SU-DHL-6 (cell line): ENCODE data around the gene CNTROB.

Experiments
- H2AFZ ChIP-seq: fragments of 200-600 bp; sonication (generic); 2 replicates; pipeline ENCODE4 v1.6.1; 2014; ENCODE audit warnings: low read depth, mild to moderate bottlenecking, moderate library complexity, mixed read lengths, antibody characterized with exemption, low read length; ENCODE audit not compliant: severe bottlenecking
- H3F3A ChIP-seq: fragments of 200-600 bp; shearing (Covaris generic); 2 replicates; pipeline ENCODE4 v1.6.0; 2016; ENCODE audit warnings: antibody characterized with exemption, mild to moderate bottlenecking; ENCODE audit not compliant: insufficient read depth
- H3K27ac ChIP-seq: fragments of 200-600 bp; sonication (generic); 2 replicates; pipeline ENCODE4 v1.5.1; 2016; ENCODE audit warnings: low read depth, mild to moderate bottlenecking, low read length, moderate library complexity, mixed read lengths
- H3K27me3 ChIP-seq: fragments of 200-600 bp; sonication (generic), shearing (Covaris generic); 2 replicates; pipeline ENCODE4 v1.6.0; 2014; ENCODE audit warnings: mild to moderate bottlenecking, low read length
- H3K36me3 ChIP-seq: fragments of 200-600 bp; sonication (generic); 2 replicates; pipeline ENCODE4 v1.6.1; 2014; ENCODE audit warnings: mild to moderate bottlenecking, low read length, mixed read lengths
- H3K4me2 ChIP-seq: fragments of 300-600, 200-600 bp; shearing (Covaris generic), sonication (generic); 2 replicates; pipeline ENCODE4 v1.6.0; 2014; ENCODE audit warnings: low read length, low read depth, mild to moderate bottlenecking; ENCODE audit not compliant: poor library complexity, severe bottlenecking
- H3K4me3 ChIP-seq: fragments of 200-600 bp; sonication (generic); 2 replicates; pipeline ENCODE4 v1.5.1; 2014; ENCODE audit warnings: antibody characterized with exemption, low read length, mild to moderate bottlenecking, mixed read lengths; ENCODE audit not compliant: insufficient read depth, poor library complexity, severe bottlenecking
- H3K79me2 ChIP-seq: fragments of 200-600 bp; sonication (generic); 2 replicates; pipeline ENCODE4 v1.6.1; 2014; ENCODE audit warnings: mild to moderate bottlenecking, low read length, moderate library complexity; ENCODE audit not compliant: insufficient read depth
- H3K9ac ChIP-seq: fragments of 200-600 bp; sonication (generic); 2 replicates; pipeline ENCODE4 v1.7.0; 2014; ENCODE audit warnings: mild to moderate bottlenecking, low read length
- H3K9me2 ChIP-seq: fragments of 200-600 bp; sonication (generic); replicated peaks from 2 replicates; pipeline ENCODE4 v1.6.1; 2014; ENCODE audit warnings: low read length; ENCODE audit not compliant: insufficient read depth
- H3K9me3 ChIP-seq: fragments of 200-600 bp; sonication (generic); 2 replicates; pipeline ENCODE4 v1.6.1; 2014; ENCODE audit warnings: low read length, mixed read lengths; ENCODE audit not compliant: insufficient read depth
- H4K20me1 ChIP-seq: fragments of 200-600 bp; sonication (generic); 2 replicates; pipeline ENCODE4 v1.6.1; 2014; ENCODE audit warnings: low read depth, mild to moderate bottlenecking, antibody characterized with exemption, low read length, moderate library complexity, mixed read lengths
- CTCF ChIP-seq: fragments of 200-600 bp; sonication (generic); IDR thresholded peaks from one replicate; pipeline ENCODE4 v1.5.1; 2017; ENCODE audit warnings: antibody characterized with exemption, mild to moderate bottlenecking, low read length, moderate library complexity; ENCODE audit not compliant: insufficient read depth, poor library complexity, severe bottlenecking
- EZH2phosphoT487 ChIP-seq: fragments of 200-600 bp; sonication (generic), shearing (Covaris generic); conservative IDR thresholded peaks from 2 replicates; pipeline ENCODE4 v1.6.1; 2018; ENCODE audit warnings: mild to moderate bottlenecking, antibody characterized with exemption, low read length, moderate library complexity, mixed read lengths

The CNTROB gene

GRCh38 chr17:7903154-7904103 lies 28.6 kb upstream of the CNTROB start:
- no peaks in the 10 kb centered on the region for H3K79me2 ChIP-seq
- peaks cover 12% of the 10 kb centered on the region for H3K36me3 ChIP-seq
- no peaks in the 10 kb centered on the region for H4K20me1 ChIP-seq
- no peak overlapping the region for H3K9ac ChIP-seq
- H2AFZ ChIP-seq, result no peak overlapping the region
- H3K4me2 ChIP-seq, result no peak overlapping the region
- no peaks in the 10 kb centered on the region for H3F3A ChIP-seq
- H3K27me3 ChIP-seq, result no peaks in the 10 kb centered on the region
- no peak overlapping the region for H3K4me3 ChIP-seq
- TF ChIP-seq CTCF, result no peak
- TF ChIP-seq EZH2phosphoT487, result no peak
- H3K27ac ChIP-seq, result no peak overlapping the region
- H3K9me2 ChIP-seq, result no peaks in the 10 kb centered on the region
- H3K9me3 ChIP-seq, result no peaks in the 10 kb centered on the region

GRCh38 chr17:7909089-7909488 lies 22.9 kb upstream of the CNTROB start:
- TF ChIP-seq EZH2phosphoT487 (no peak), CTCF (no peak)
- Histone ChIP-seq H3K4me2 (no peak overlapping the region), H3F3A (peaks cover 11% of the 10 kb centered on the region), H3K4me3 (no peak overlapping the region), H3K9me2 (no peaks in the 10 kb centered on the region), H3K36me3 (peaks cover 5% of the 10 kb centered on the region), H3K79me2 (no peaks in the 10 kb centered on the region), H3K27me3 (no peaks in the 10 kb centered on the region), H3K27ac (no peak overlapping the region), H3K9ac (no peak overlapping the region), H4K20me1 (no peaks in the 10 kb centered on the region), H2AFZ (no peak overlapping the region), H3K9me3 (no peaks in the 10 kb centered on the region)

GRCh38 chr17:7910281-7910680 lies 21.7 kb upstream of the CNTROB start:
- no peak overlapping the region for H2AFZ ChIP-seq
- peaks cover 6% of the 10 kb centered on the region; the same call in 1 of the 2 replicates for H3K79me2 ChIP-seq
- H3K27ac ChIP-seq, result no peak overlapping the region
- H3K36me3 ChIP-seq, result peaks cover 3% of the 10 kb centered on the region
- peaks cover 11% of the 10 kb centered on the region for H3F3A ChIP-seq
- no peaks in the 10 kb centered on the region for H3K9me3 ChIP-seq
- no peaks in the 10 kb centered on the region for H4K20me1 ChIP-seq
- no peak for TF ChIP-seq CTCF
- TF ChIP-seq EZH2phosphoT487, result no peak
- no peaks in the 10 kb centered on the region for H3K9me2 ChIP-seq
- no peak overlapping the region for H3K9ac ChIP-seq
- H3K4me3 ChIP-seq, result no peak overlapping the region
- H3K27me3 ChIP-seq, result no peaks in the 10 kb centered on the region
- H3K4me2 ChIP-seq, result no peak overlapping the region
